ENCODE measurements around the gene PCED1B.

GRCh38 chr12:47272412-47273190, 193.2 kb downstream of the PCED1B start:
- TF ChIP-seq POLR2A (IDR thresholded peaks at IDR 0.05), result no peak
- no peak for TF ChIP-seq CTCF (IDR thresholded peaks at IDR 0.05)
